H9 (cell line): Measurements from ENCODE around the gene LMTK3. TPM values are rescaled to one million over a fixed set of nuclear protein-coding genes. Genes with fewer than 3 reads are reported as not detected.

Experiments
- DNase-seq: peaks from one replicate; pipeline ENCODE4 v3.0.0-alpha.2; 2017
- H2AFZ ChIP-seq: one replicate; pipeline ENCODE4 v1.6.1; 2013; ENCODE audit warnings: mild to moderate bottlenecking, low read length, control low read depth, moderate library complexity
- H2AK5ac ChIP-seq: 2 replicates; pipeline ENCODE4 v1.6.1; 2013; ENCODE audit warnings: low read length, control low read depth, mixed read lengths; ENCODE audit not compliant: insufficient read length
- H2BK120ac ChIP-seq: one replicate; pipeline ENCODE4 v1.6.1; 2013; ENCODE audit warnings: low read depth, mild to moderate bottlenecking, low read length, control low read depth, inconsistent platforms; ENCODE audit not compliant: poor library complexity, severe bottlenecking
- H2BK12ac ChIP-seq: 2 replicates; pipeline ENCODE4 v1.6.1; 2013; ENCODE audit warnings: low read length, control low read depth, mixed read lengths, low read depth; ENCODE audit not compliant: insufficient read length
- H2BK15ac ChIP-seq: 2 replicates; pipeline ENCODE4 v1.6.1; 2013; ENCODE audit warnings: low read depth, low read length, control low read depth
- H2BK20ac ChIP-seq: one replicate; pipeline ENCODE4 v1.6.1; 2013; ENCODE audit warnings: low read depth, mild to moderate bottlenecking, low read length, control low read depth, inconsistent platforms; ENCODE audit not compliant: poor library complexity, severe bottlenecking
- H2BK5ac ChIP-seq: 2 replicates; pipeline ENCODE4 v1.6.1; 2013; ENCODE audit warnings: low read length, control low read depth, mixed read lengths; ENCODE audit not compliant: insufficient read length
- H3K14ac ChIP-seq: 2 replicates; pipeline ENCODE4 v1.6.1; 2013; ENCODE audit warnings: low read length, control low read depth; ENCODE audit not compliant: insufficient read depth
- H3K18ac ChIP-seq: 2 replicates; pipeline ENCODE4 v1.6.1; 2013; ENCODE audit warnings: low read depth, mild to moderate bottlenecking, mixed read lengths, low read length, control low read depth; ENCODE audit not compliant: insufficient read length
- H3K23ac ChIP-seq: 2 replicates; pipeline ENCODE4 v1.6.1; 2013; ENCODE audit warnings: low read length, control low read depth, mixed read lengths, low read depth; ENCODE audit not compliant: insufficient read length
- H3K23me2 ChIP-seq: 2 replicates; pipeline ENCODE4 v1.6.1; 2013; ENCODE audit warnings: low read depth, mild to moderate bottlenecking, mixed read lengths, low read length, control low read depth; ENCODE audit not compliant: insufficient read length, poor library complexity, severe bottlenecking
- H3K27ac ChIP-seq: 2 replicates; pipeline ENCODE4 v1.5.1; 2013; ENCODE audit warnings: low read length, control low read depth, mixed read lengths, low read depth; ENCODE audit not compliant: insufficient read length
- H3K27me3 ChIP-seq: 2 replicates; pipeline ENCODE4 v1.6.1; 2013; ENCODE audit warnings: low read length, control low read depth, inconsistent platforms; ENCODE audit not compliant: insufficient read depth
- H3K4ac ChIP-seq: 2 replicates; pipeline ENCODE4 v1.6.1; 2013; ENCODE audit warnings: low read depth, mild to moderate bottlenecking, control low read depth, inconsistent platforms, low read length, moderate library complexity
- H3K4me1 ChIP-seq: 2 replicates; pipeline ENCODE4 v1.6.1; 2013; ENCODE audit warnings: low read length, control low read depth, inconsistent platforms; ENCODE audit not compliant: insufficient read depth
- H3K4me2 ChIP-seq: 2 replicates; pipeline ENCODE4 v1.6.1; 2013; ENCODE audit warnings: low read length, control low read depth, mixed read lengths; ENCODE audit not compliant: insufficient read length, insufficient read depth
- H3K56ac ChIP-seq: 2 replicates; pipeline ENCODE4 v1.6.1; 2013; ENCODE audit warnings: low read depth, mild to moderate bottlenecking, mixed read lengths, low read length, control low read depth; ENCODE audit not compliant: insufficient read length
- H3K79me1 ChIP-seq: 2 replicates; pipeline ENCODE4 v1.6.1; 2013; ENCODE audit warnings: low read depth, mild to moderate bottlenecking, moderate library complexity, low read length, control low read depth, inconsistent platforms; ENCODE audit not compliant: insufficient read depth, poor library complexity, severe bottlenecking
- H3K79me2 ChIP-seq: 2 replicates; pipeline ENCODE4 v1.6.1; 2013; ENCODE audit warnings: low read length, control low read depth, inconsistent platforms; ENCODE audit not compliant: insufficient read depth
- H3K9ac ChIP-seq: 2 replicates; pipeline ENCODE4 v1.6.1; 2013; ENCODE audit warnings: low read length, control low read depth, mixed read lengths; ENCODE audit not compliant: insufficient read length; ENCODE audit errors: extremely low read depth
- H3K9me3 ChIP-seq: one replicate; pipeline ENCODE4 v1.6.1; 2013; ENCODE audit warnings: low read depth, low read length, inconsistent platforms; ENCODE audit not compliant: control insufficient read depth
- H3T11ph ChIP-seq: one replicate; pipeline ENCODE4 v1.6.1; 2013; ENCODE audit warnings: mild to moderate bottlenecking, low read length, control low read depth, inconsistent platforms
- H4K20me1 ChIP-seq: one replicate; pipeline ENCODE4 v1.6.1; 2013; ENCODE audit not compliant: control insufficient read depth, insufficient read length, insufficient read depth
- H4K5ac ChIP-seq: 2 replicates; pipeline ENCODE4 v1.6.1; 2013; ENCODE audit warnings: low read depth, mild to moderate bottlenecking, mixed read lengths, low read length, control low read depth; ENCODE audit not compliant: insufficient read length
- H4K8ac ChIP-seq: replicated peaks from 2 replicates; pipeline ENCODE4 v1.6.1; 2013; ENCODE audit warnings: low read length, control low read depth, mixed read lengths, low read depth; ENCODE audit not compliant: insufficient read length
- H4K91ac ChIP-seq: 2 replicates; pipeline ENCODE4 v1.6.1; 2013; ENCODE audit warnings: low read depth, mild to moderate bottlenecking, moderate library complexity, mixed read lengths, low read length, control low read depth; ENCODE audit not compliant: insufficient read length
- H3K27ac Mint-ChIP-seq, 3 experiments: 2 replicates in 2 of 3; 3 replicates in 1 of 3; pipeline ENCODE4 v1.8.0; 2020 to 2021; ENCODE audit warnings: mixed read lengths in 3 of 3, mild to moderate bottlenecking in 1 of 3, moderate library complexity in 1 of 3
- H3K27me3 Mint-ChIP-seq: 2 replicates; pipeline ENCODE4 v1.8.0; 2021; ENCODE audit warnings: low read depth, mild to moderate bottlenecking, moderate library complexity, mixed read lengths
- H3K36me3 Mint-ChIP-seq, 3 experiments: 2 replicates in 2 of 3; 3 replicates in 1 of 3; pipeline ENCODE4 v1.8.0; 2020 to 2021; ENCODE audit warnings: low read depth in 3 of 3, mixed read lengths in 3 of 3; ENCODE audit not compliant: insufficient read depth in 1 of 3
- H3K4me1 Mint-ChIP-seq, 2 experiments: 2 replicates each; pipeline ENCODE4 v1.8.0; 2020; ENCODE audit warnings: mixed read lengths in 2 of 2
- H3K4me3 Mint-ChIP-seq, 2 experiments: 2 replicates in 1 of 2; 3 replicates in 1 of 2; pipeline ENCODE4 v1.8.0; 2020 to 2021; ENCODE audit warnings: mild to moderate bottlenecking in 2 of 2, mixed read lengths in 2 of 2, moderate library complexity in 1 of 2
- H3K9me3 Mint-ChIP-seq, 2 experiments: 2 replicates in 1 of 2; 3 replicates in 1 of 2; pipeline ENCODE4 v1.8.0; 2020; ENCODE audit warnings: mild to moderate bottlenecking in 2 of 2, mixed read lengths in 2 of 2, moderate library complexity in 1 of 2
- CTCF ChIP-seq: fragments of 200-600 bp; sonication (generic); conservative IDR thresholded peaks from 3 replicates; pipeline ENCODE4 v1.8.0; 2021; ENCODE audit warnings: antibody characterized with exemption, mild to moderate bottlenecking
- WGBS: extraction: QIAGEN DNeasy Blood & Tissue Kit; methylation state at CpG from one replicate; pipeline ENCODE4 v1.1.7; 2013; ENCODE audit warnings: missing lambda C conversion rate, low lambda C conversion rate, mixed read lengths; ENCODE audit not compliant: insufficient read length; ENCODE audit errors: extremely low coverage; 5-methylcytosine and 5-hydroxymethylcytosine counted together
- total RNA-seq: library from RNA; stranded (reverse); gene quantifications from 2 replicates; pipeline ENCODE4 v1.2.1, GENCODE V29; 2021

The LMTK3 gene
- total RNA-seq, 1 experiment from 2014 or later, result 14.4 TPM

GRCh38 chr19:48541813-48542212 is 30.2 kb upstream of the LMTK3 start:
- H4K91ac ChIP-seq, result no peak overlapping the region
- no peaks in the 10 kb centered on the region for H3K79me1 ChIP-seq
- no peak overlapping the region for H3T11ph ChIP-seq
- no peak overlapping the region for H3K4me3 Mint-ChIP-seq
- no peaks in the 10 kb centered on the region for H3K23me2 ChIP-seq
- no peaks in the 10 kb centered on the region; the same call in 1 of the 2 replicates for H3K27me3 Mint-ChIP-seq
- no peak overlapping the region for H2BK20ac ChIP-seq
- H2BK5ac ChIP-seq, result no peak overlapping the region
- no peak overlapping the region for H2BK15ac ChIP-seq
- H3K27ac ChIP-seq, result no peak overlapping the region
- peaks cover 10 to 18% of the 10 kb centered on the region in 2 experiments for H3K4me1 Mint-ChIP-seq
- no peaks in the 10 kb centered on the region; a peak in 1 of 7 replicates for H3K36me3 Mint-ChIP-seq
- peaks cover 0 to 2% of the 10 kb centered on the region in 2 experiments; a peak in 1 of 5 replicates for H3K9me3 Mint-ChIP-seq
- peak overlapping the region in 1 of 3 experiments; percentile 69; a peak in 1 of 7 replicates for H3K27ac Mint-ChIP-seq
- H3K9ac ChIP-seq, result no peak overlapping the region
- H3K79me2 ChIP-seq, result no peaks in the 10 kb centered on the region
- DNase-seq, result no peak
- no peak overlapping the region for H2AFZ ChIP-seq
- no peak overlapping the region for H2BK120ac ChIP-seq
- H3K27me3 ChIP-seq, result no peaks in the 10 kb centered on the region
- H3K56ac ChIP-seq, result no peak overlapping the region
- H3K23ac ChIP-seq, result no peak overlapping the region
- TF ChIP-seq CTCF, result no peak
- no peak overlapping the region for H4K8ac ChIP-seq
- no peak overlapping the region for H4K5ac ChIP-seq
- H2AK5ac ChIP-seq, result no peak overlapping the region
- H3K14ac ChIP-seq, result no peak overlapping the region
- WGBS, result no CpG with 5 or more reads among the region's 6 CpGs
- peaks cover 6% of the 10 kb centered on the region; the same call in 1 of the 2 replicates for H3K4me1 ChIP-seq
- no peak overlapping the region for H3K4me2 ChIP-seq
- no peaks in the 10 kb centered on the region for H4K20me1 ChIP-seq
- H3K4ac ChIP-seq, result no peak overlapping the region
- H3K18ac ChIP-seq, result no peak overlapping the region
- no peak overlapping the region for H2BK12ac ChIP-seq
- H3K9me3 ChIP-seq, result no peaks in the 10 kb centered on the region
